DMS 273 (cell line): ENCODE measurements around the gene TBC1D2B.

Experiments
- DNase-seq: peaks from one replicate; lab custom pipeline; 2025; ENCODE audit not compliant: unreplicated experiment; lab: John Stamatoyannopoulos, UW

Gene TBC1D2B

DNA sequence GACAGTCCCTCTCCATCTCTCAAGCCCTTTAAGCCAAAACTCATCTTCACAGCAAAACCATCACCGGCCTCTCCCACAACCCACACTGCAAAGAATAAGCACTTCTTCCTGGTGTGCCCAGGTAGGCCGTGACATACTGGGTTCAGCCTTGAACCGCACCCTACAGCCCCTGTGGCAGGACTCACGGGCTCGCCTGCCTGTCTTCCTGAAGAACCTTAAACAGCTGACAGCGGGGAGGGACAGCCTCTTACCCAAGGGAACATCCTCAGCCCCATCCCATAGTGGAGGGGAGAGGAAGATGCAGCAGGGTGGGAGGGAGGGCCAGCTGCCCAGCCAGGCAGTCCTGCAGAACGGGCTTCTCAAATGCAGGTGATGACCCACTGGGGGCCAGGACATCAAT lies 40.2 kb downstream of the TBC1D2B start:
- DNase-seq, result no peak

DNA sequence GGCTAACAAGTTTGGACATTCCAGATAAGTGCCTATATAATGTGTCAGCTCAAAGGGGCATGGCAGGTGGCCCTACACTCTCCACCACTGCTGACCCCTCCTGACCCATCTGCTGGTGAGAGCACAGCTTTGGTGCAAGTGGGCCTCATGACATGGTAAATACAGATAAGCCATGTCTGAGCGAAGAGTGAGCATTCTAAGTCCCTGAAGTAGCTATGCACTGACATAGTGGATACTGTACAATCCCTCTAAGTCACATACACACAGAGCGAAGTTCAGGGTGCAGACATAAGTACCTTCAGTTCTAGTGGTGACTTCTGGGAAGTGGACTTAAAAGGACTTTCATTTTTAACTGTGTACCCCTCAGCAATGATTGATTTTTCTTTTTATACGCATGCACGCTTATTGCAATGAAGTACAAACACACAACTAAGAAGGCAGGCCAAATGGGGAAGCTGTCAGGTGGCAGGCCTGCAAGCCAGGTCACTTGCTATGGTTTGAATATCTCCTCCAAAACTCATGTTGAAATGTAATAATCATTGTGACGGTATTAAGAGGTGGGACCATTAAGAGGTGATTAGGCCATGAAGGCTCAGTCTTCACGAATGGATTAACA lies 41.5 kb downstream of the TBC1D2B start:
- DNase-seq, result no peak

DNA sequence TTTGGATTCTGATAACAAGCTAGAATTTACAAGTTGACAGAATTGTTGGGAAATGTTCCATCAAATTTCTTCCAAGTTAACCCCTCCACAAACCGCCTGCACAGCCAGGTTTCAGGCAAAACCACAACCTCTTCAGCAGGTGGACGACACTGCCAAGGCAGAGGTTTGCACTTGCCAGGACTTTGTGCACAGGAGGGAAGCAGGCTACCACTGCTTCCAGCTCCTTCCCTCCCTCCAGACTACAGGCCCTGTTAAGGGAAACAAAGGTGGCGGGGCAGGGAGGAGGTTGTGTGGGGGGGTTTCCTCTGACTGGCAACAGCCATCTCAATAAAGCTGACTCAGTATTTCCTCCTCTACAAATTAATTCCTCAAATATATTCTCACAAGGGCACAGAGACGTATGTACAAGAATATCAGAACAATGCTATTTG lies 42.2 kb downstream of the TBC1D2B start:
- DNase-seq, result no peak

DNA sequence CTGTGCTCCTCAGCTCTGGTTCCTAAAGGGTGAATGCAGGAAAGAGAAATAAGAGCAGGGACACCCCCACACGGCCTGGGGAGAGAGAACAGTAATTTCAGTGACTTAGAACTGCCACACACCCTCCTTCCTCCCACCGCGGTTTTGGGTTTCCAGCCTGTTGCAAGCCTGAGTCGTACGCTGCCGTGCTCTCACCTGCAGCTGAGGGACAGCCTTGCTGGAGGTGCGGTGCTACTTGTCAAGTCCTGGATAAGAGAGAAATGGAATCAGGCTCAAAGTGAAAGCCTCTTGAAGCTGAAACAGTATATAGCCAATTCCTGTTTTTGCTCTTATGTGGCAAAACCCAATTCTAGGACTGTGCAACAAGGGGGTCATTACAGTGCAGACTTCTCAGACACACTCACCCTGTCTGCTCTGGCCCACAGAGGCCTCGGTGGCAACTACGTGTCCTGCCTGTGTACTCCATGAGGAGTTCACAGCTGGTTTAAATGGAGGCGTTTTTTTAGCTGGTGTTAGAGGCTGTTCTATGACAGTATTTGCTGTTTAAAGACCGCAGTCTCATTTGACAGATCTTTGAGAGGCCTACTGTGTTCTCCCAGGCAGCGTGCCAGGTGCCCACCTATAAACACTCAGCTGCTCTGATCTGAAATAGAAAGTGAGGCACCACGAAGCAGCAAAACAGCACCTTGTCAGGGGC lies 42.9 kb downstream of the TBC1D2B start:
- no peak for DNase-seq

DNA sequence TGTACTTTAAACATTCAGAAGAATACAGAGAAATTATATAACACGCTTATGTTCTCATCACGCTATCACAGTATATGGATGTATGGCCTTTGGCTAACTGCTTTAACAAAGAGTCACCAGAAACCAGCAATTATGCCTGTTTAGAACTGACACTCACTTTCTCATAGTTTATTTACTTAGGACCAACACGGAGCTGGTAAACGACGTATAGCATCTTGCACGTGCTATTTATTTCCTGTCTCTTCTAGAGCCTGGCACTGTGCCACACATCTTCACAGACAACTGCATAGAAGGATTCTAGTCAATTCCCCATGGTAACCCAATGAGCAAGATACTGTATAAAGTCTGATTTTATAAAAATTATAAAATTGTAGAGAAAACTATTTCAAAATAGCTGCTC lies 43.6 kb downstream of the TBC1D2B start:
- no peak for DNase-seq

DNA sequence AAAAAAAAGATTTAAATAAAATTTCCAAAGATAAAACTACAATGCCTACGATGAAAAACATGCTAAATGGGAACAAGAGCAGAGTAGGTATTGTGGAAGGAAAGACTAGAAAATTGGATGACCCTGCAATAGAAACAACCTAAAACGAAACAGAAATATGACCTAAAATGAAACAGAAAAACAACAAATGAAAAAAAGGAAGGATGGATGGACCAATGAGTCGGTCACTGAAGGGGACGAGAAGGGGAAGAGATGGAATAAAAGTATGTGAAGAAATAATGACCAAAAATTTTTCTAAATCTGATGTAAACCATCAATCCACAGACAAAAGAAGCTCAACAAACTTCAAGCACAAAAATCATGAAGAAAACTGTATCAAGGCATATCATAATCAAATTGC lies 44.8 kb downstream of the TBC1D2B start:
- no peak for DNase-seq

DNA sequence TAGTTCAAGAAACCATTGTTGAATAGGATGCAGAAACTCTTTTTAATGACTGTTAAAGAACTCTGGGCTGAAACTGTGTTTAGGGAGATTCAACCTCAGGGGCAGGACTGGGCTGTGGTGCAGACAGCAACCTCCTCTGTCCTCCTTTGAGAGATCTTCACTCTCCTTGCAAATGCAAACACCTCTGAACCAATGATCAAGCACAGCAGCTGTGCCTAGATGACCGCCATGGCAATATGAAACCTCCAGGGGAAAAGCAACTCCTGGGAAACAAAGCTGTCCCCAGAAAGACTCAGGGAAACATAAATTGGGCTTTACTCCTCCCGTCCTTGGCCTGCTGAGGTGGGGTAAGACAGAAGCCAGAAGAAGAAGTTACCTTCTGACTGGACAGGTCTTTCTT lies 52.6 kb downstream of the TBC1D2B start:
- no peak for DNase-seq

DNA sequence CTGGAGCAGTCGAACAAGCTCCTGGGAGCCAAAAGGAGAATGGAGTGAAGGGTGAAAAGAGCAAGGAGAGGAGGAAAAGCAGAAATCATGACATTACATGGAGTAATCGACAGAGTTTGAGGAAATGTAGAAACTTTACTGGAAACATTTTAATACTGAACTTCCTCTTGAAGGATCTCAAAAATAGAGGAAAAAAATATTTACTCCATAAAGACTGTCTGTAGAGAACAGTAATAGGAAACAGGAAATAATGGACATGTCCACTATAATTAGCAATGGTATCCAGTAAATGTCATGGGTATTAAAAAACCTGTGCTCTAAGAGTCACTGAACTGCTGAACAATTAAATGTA lies 53.0 kb downstream of the TBC1D2B start:
- DNase-seq, result no peak

DNA sequence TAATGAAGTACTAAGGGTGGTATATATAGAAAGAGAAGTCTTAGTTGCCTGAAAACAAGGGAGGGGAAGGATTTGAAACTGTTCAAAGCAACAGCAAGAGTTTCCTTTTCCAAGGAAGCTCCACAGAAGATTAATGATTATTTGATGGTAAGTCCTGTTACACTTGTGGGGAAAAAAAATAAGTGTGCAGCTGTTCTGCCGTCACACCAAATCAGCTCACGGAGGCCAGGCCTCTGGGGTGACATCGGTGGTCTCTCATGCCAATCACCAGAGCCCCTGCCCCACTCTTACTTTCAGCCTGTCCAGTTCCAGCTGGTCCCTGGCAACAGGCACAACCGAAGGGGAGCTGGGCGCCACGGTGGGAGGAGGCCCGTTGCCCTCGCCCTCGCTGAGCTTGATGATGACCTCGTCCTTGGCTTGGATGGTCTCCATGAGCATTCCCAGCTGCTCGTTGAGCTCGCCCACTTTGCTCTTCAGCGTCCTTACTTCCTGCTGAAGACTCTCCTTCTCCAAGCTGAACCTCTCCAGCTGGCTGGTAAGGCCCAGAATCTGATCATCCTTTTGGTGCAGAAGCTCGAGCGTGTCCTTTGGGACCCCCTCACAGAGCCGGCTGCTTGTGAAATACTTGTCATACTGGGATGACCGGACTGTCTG lies 53.5 kb downstream of the TBC1D2B start:
- DNase-seq, result no peak

DNA sequence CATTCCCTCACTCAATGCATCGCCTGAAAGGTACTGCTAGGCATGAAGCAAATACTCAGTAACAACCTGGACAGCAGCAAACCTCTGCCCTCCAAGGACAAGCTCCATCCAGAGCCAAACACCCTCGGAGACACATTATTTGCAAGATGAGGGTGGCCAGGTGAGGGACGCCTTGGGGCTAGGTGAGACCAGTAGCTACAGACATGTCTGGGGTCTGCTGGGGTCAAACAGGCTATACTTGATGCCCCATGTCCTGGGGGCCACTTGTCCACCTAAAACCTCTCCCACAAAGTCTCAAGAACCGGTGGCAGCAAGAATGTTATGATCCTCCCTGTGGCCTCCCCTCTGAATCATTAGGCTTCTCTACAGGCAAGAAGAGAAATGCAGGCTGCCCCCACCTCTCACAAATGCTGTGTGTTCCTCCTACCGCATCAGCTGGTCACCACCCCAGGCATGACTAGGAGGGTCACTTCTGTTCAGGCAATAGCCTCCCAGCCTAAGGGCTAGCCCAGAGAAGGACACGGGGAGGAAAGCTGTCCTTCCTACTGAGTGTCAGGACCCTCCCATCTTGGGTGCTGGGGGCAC lies 54.3 kb downstream of the TBC1D2B start:
- no peak for DNase-seq

DNA sequence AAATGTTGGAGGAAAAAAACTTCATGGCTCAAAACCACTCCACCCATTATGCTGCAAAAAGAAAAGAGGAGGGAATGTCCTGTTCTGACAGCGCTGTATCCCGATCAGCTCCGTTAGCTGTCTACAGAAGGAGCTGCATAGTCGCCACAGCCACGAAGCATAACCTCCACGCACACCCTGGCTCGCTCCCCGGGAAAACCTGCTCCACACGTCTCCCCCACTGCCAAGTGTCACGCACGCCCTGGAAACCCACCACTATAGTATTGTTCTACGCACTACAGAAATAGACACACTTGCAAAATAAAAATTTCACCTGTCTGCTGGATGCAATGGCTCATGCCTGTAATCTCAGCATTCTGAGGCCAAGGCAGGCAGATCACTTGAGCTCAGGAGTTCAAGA lies 55.8 kb downstream of the TBC1D2B start:
- no peak for DNase-seq

DNA sequence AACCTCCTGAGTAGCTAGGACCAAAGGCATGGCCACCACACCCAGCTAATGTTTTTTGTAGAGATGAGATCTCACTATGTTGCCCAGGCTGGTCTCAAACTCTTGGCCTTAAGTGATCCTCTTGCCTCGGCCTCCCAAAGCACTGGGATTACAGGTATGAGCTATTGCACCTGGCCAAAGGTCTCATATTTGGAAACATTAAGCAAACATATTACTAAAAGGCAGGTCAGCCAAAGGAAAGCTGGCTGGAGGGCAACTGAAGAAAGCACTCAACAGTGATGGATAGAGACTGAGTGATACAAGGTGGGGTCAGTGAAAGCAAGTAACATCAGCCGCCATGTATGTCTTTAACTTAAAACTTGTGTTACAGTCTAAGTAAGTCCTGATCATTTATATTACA lies 57.5 kb downstream of the TBC1D2B start:
- no peak for DNase-seq

DNA sequence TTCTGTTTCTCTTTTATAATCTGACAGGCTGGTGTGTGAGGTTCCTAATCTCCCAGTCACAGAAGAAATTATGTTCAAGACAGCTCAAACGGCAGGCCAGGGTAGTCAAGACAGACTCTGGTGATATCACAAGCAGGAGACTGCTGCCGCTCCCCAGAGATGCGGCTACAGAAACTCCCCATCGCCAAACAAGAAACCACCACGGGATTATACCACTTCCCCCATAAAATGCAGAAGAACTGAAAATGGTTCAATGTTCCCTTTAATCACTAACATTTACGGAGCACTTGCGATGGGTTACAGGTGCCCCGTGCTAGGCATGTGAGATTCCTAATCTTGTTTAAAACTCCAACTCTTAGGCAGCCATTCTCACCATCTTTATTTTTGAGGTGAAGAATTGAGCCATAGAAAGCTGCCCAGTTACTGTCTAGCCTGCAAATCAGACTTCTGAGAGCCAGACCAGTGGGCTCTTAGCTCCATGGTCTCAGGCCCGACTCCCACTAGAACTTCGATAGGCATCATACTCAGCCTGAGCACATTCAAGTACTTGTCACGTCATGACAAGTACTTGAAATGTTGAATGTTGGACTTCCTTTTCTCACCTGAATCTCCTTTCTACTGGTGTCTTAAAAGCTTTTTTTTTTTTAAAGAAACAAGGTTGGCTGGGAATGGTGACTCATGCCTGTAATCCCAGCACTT lies 58.4 kb downstream of the TBC1D2B start:
- no peak for DNase-seq

DNA sequence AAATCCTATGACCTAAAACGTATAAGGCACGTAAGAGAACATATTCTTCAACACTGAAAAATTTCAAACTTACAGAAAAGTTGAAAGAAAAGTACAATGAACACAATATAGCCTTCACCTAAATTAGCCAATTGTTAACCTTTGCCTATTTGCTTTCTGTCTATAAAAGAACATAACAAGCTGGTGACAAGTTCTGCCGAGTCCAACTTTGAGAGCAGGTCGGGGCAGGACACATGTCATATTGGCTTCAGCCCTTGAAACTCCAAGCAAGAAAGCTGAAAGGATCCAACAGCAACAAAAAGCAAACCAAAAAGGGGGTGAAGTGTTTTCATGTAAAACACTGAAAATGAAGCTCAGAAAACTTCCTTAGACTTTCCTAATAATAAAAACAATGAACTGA lies 59.1 kb downstream of the TBC1D2B start:
- no peak for DNase-seq

DNA sequence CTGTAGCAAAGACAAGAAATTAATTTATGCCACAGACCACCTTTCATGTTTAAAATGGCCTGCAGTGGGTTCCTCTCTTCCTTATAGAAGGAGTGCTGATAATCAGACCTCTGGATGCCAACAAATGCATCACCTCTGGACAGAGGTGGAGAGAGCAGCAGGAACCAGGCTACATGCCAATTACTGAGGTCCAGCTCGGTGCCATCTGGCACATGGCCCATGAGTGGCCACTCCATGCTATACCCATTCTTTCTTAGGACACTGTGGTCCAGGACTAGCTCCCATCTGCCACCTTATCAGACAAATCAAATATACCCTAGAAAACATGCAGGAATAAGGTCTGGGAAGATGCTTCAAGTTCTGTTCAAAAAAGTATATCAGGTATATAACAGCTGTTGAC lies 60.7 kb downstream of the TBC1D2B start:
- no peak for DNase-seq

DNA sequence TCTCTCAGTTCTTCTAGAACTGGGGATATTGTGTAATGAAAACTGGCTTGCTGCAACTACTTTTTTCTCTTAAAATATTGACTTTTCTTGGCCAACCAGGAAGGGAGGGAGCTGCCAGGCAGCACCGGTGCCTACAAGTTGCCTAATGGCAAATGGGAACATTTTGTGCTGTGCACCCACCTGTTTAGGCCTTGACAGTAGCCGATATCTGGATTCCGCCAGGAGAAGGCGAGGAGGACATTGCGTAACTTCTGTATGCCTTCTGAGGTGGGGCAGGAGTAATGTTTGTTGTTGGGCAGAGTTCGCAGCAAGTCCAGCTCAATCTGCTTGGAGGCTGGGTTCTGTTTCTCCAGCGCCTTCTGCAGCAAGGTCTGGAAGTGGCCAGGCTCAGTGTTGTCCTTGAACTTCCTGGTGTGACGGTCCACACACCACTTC lies 64.9 kb downstream of the TBC1D2B start:
- no peak for DNase-seq

DNA sequence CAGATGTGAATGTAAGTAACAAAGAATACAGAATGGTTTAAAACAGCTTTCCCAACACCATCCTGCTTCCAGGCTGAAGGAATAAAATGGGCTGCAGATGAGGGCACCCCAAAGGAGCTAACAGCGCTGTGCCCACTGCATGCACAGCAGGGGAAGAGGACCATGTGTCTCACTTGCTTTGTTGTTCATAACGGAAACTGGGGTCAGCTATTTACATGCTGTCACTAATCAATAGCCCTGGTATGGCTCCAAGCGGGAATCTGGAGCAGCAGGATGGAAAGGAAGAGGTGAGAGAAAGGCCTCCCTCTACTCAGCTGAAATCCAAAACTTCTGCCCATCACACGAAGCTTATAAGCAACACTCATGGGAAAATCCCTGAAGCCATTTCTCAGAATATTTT lies 67.4 kb downstream of the TBC1D2B start:
- no peak for DNase-seq

DNA sequence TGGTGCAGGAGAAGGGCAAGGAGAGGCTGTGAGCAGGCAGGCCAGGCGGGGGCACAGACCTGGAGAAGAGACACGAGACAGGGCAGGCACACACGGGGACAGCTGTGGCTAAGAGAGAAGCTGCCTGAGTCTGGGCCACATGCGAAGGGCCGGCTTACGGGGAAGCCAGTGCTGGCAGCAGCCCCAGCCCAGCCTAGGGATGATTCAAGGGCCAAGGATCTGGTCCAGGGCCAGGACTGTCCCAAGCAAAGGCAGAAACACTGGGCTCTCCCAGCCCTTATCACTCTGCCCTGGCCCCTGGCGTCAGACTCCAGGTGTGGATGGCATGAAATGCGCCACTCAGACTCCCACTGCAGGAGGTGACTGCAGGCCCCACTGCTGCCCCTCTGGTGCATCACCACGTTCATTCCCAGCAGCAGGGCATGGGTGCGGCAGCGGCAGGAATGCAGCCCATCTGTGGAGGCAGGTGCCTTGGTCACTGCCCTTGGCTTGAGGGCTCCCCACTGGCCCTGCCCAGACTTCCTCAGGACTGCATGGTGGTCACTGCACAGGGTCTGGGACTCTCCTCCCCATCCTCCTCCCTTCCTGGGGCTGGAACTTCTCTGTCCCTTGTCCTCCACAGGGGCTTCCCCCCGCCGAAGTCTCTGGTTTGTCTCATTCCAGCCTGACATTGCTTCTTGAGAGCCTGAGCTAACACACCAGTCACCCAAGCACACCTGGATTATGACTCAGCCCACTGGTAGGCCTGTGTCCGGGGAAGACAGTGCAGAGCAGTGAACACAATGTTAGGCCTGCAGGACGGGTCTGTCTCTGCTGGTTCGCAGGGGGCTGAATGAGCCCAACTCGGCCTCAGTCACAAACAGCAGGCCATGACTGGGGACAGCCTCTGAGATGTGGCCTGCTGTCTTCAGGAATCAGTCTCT lies 69.3 kb downstream of the TBC1D2B start:
- DNase-seq, result no peak

DNA sequence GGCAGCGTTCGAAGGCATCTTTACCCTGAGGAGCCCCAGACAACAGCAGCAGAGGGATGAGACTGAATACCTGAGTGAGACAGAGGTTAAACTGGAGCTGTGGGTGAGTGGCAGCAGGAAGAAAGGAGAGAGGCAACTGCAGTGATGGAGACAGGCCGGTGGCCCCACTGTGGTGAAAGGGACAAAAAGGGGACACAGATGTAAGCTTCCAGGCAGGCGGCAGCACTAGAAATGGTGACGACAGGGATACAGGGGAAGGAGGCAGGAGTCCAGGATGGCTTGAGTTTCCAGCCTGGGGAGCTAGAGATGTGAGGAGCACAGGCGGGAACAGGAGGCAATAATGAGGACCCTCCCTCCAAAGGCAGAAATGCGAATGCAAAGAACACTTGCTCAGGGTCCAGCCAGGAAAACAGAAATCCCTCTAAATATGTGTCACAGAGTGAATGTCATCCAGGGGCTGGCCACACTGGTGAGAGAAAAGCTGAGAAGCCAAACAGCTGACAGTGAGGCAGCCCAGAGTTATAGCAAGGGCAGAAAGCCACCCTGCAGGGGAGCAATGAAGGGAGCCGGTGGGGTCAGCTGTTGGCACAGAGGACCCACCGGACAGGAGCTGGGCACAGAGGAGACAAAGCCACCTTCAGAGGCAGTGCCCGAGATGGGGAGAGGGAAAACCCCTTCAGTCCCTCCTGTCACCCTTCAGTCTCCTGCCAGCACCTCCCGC lies 70.1 kb downstream of the TBC1D2B start:
- DNase-seq, result no peak
